Measurements from ENCODE around the gene PTBP3.
"Not testable (repeated sequence)": the region's sequence is repeated elsewhere in the genome, so short reads cannot be mapped to it uniquely, and the experiment has no call there.

The PTBP3 gene

DNA sequence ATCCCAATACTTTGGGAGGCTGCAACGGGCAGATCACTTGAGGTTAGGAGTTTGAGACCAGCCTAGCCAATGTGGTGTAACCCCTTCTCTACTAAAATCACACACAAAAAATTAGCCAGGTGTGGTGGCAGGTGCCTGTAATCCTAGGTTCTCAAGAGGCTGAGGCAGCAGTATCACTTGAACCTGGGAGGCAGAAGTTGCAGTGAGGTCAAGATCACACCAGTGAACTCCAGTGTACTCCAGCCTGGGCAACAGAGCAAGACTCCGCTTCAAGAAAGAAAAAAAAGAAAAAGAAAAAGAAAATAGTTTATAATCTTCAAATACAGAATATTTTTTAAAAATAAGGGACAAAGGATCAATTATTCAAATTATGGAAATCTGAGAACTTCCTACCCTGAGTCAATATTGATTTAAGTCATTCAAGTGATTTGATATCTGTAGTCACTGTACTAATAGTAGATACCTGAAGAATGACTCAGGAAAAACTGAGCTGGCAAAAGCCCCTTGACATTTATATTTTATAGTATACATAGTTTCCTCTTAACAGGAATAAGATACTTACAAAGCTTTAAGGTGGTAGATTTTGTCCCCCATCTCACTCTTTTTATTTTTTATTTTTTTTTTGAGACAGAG, 61.8 kb downstream of the PTBP3 start:
- no peak for DNase-seq (ENCODE audit: low read depth, low spot score)

DNA sequence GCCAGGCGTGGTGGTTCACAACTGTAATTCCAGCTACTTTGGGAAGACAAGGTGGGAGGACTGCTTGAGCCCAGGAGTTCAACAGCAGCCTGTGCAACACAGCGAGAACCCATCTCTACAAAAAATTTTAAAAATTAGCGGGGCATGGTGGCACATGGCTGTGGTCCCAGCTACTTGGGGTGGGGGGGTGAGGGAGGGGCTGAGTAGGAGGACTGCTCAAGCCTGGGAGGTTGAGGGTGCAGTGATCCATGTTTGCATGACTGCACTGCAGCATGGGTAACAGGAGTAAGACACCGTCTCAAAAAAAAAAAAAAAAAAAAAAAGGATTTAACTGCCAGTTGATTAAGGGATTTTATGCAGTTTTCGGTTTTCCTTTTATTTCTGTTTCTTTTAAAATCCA, 65.0 kb downstream of the PTBP3 start:
- DNase-seq (ENCODE audit: low read depth, low spot score): no peak

DNA sequence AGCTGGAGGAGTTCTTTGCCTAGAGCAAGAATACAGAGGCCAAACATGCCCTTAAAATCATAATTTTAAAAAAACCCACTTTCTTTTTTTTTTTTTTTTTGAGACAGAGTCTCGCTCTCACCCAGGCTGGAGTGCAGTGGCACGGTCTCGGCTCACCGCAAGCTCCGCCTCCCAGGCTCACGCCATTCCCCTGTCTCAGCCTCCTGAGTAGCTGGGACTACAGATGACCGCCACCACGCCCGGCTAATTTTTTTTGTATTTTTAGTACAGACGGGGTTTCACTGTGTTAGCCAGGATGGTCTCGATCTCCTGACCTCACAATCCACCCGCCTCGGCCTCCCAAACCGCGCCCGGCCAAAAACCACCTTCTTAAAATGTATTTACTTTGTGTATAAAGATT, 66.3 kb downstream of the PTBP3 start:
- DNase-seq (ENCODE audit: low read depth, low spot score): not testable (repeated sequence)

DNA sequence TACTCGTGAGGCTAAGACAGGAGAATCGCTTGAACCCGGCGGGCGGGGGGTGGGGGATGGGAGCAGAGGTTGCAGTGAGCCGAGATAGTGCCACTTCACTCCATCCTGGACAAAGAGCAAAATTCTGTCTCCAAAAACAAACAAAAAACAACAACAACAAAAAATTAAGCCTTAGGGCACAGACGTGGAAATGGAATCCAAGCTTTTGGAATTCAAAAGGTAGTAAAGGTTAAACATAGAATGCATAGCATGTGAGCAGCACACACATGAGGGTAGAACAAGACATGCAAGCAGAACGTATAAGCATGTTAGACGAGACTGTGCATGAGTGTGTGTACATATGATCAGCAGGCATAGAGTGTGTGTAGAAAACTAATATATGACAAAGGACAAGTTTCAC, 68.0 kb downstream of the PTBP3 start:
- DNase-seq (ENCODE audit: low read depth, low spot score): no peak

DNA sequence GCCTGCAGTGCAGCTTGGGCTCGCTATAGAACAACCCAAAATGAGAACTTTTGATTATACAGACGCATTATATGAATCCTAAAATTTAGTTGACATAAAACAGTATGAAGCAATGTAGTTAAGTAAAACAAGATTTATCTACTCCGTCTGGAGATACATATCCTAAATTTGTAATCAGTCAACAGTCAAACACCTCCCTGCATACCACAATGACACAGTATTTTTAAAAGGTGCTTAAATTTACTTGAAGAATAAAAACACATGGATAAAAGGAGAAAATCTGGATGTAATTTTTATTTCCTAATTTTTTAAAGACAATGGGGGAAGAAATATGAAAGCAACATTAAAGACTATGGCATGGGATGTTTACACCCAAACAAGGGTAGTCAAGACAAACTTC, 70.8 kb downstream of the PTBP3 start:
- no peak for DNase-seq (ENCODE audit: low read depth, low spot score)

DNA sequence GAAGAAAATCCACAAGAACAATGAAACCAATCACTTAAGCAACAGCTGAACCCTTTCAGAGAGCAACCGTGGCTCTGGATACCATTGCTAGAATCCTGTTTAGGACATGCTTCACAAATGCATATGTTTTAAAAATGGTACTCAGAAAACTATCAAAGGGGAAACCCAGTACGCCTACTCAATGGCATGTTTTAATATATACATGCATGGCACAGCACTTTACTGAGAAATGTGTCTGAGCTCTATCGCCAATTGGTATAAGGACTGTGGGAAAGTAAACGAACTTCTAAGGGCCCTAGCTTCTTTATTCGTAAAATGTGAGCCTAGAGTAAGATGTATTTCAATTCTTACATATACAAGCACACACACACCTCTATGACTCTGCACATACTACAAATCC, 72.3 kb downstream of the PTBP3 start:
- no peak for DNase-seq (ENCODE audit: low read depth, low spot score)

DNA sequence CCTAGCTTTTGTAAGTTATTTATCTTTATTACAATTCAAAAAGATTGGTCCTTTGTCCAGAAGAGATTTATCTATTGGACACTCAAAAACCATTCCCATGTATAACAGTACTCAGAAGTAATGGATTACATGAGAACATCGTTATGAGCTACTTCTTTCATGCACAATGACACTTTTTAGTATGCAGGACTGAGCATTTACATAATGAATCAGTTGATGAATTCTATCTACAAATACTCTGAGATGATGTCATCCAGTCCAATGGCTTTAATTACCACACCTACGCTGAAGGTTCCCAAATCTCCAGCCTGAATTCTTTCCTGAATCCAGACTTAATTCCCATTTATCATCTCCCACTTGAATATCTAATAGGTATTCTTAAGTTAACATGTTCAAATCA, 75.3 kb downstream of the PTBP3 start:
- no peak for DNase-seq (ENCODE audit: low read depth, low spot score)

DNA sequence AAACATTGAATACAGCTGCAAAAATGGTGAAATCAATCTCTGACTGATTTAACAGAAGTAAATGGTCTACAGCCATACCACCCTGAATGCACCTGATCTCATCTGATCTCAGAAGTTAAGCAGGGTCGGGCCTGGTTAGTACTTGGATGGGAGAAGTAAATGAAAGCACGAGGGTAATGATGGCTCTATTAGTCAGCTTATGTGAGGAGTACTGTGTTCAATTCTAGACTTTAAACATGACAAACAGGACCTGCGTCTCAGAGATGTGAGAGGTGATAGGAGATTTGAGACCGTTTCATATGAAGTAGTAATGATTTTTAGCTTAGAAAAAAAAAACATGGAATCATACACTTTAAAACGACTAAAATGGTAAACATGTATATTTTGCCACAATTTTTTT, 81.2 kb downstream of the PTBP3 start:
- DNase-seq (ENCODE audit: low read depth, low spot score): no peak

DNA sequence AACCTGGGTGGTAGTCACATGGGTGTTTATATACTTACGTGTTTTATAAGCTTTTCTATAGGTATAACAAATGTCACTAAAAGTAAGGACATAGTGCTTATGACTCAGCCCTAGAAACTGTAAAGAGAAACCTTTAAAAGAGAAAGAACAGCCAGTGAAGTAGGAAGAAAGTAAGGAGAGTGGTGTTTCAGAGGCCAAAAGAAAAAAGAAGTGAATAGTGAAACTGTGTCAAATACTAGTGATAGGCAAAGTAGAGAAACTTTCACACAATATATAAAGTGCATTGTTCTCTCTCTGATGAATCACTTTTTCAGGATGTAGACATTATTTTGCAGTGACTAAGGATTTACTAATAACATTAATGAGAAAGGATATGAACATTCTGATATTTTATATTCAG, 84.1 kb downstream of the PTBP3 start:
- DNase-seq (ENCODE audit: low read depth, low spot score): no peak

DNA sequence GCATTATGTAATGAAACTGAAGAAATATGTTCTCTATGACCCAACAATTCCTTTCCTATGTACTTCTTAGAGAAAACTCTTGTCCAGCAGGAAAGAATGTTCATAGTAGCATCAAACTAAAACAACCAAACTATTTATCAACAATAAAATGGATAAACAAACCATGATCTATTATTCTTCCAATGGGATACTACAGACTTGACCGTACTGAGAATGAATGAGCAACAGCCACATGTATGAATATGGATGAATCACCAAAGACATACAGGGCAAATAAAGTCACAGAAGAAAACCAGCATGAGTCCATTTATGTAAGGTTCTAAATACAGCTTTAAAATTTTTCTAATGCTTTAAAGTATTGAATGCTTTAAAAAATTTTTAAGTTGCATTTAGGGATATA, 84.7 kb downstream of the PTBP3 start:
- peak; percentile 3 for DNase-seq (ENCODE audit: low read depth, low spot score)

DNA sequence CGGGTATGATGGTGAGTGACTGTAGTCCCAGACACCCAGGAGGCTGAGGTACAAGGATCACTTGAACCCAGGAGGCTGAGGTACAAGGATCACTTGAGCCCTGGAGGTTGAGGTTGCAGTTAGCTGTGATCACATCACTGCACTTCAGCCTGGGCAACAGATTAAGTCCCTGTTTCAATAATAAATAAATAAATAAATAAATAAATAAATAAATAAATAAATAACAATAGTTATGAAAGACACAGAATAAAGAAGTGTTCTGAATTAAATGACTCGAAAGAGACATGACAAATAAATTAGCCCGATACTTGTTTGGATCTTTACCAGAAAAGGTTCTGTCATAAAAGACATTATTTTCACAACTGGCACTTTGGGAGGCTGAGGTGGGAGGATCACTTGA, 86.3 kb downstream of the PTBP3 start:
- DNase-seq (ENCODE audit: low read depth, low spot score): no peak

DNA sequence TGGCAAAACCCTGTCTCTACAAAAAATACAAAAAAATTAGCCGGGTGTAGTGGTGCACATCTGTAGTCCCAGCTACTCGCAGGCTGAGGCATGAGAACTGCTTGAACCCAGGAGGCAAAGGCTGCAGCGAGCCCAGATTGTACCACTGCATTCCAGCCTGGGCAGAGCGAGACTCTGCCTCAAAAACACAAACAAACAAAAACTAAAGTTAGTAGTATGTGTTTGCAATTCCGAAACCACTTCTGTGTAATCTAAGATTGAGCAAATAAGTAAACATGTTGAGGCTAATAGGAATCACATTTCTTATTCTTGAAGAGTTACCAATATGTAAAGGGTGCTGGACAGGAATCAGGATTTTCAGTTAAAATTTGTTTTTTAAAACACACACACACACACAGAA, 88.3 kb downstream of the PTBP3 start:
- DNase-seq (ENCODE audit: low read depth, low spot score): no peak

DNA sequence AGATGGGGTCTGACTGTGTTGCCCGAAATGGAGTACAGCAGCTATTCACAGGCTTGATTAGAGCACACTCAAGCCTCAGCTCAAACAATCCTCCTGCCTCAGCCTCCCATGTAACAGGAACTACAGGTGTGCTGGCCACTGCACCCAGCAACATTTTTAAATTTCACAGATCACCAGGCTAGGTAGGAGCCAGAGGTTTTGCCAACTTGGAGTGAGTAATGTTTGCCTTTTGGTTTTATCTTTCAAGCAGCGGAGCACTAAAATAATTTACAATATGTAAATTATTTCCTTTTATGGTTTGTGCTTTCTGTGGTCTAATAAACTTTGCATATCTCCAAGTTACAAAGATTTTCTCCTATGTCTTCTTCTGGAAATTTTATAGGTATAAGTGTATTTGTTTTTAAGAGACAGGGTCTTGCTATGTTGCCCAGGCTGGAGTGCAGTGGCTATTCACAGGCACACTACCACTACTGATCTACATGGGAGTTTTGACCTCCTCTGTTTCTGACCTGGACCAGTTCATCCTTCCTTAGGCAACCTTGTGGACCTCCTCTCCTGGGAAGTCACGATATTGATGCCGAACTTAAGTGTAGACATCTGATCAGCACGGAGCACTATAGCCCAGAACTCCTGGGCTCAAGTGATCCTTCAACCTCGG, 91.1 kb downstream of the PTBP3 start:
- no peak for DNase-seq (ENCODE audit: low read depth, low spot score)

DNA sequence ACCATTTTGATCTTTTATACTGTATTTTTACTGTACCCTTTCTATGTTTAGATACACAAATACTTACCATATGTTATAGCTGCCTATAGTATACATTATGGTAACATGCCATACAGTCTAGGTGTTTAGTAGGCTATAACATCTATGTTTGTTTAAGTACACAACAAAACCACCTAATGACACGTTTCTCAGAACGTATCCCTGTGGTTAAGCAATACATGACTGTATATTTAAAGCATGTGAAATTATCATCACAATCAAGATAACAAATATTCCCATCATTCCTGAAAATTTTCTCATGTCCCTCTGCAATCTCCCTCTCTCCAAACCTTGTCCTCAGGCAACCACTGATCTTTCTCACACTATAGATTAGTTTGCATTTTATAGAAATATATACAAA, 91.9 kb downstream of the PTBP3 start:
- no peak for DNase-seq (ENCODE audit: low read depth, low spot score)

DNA sequence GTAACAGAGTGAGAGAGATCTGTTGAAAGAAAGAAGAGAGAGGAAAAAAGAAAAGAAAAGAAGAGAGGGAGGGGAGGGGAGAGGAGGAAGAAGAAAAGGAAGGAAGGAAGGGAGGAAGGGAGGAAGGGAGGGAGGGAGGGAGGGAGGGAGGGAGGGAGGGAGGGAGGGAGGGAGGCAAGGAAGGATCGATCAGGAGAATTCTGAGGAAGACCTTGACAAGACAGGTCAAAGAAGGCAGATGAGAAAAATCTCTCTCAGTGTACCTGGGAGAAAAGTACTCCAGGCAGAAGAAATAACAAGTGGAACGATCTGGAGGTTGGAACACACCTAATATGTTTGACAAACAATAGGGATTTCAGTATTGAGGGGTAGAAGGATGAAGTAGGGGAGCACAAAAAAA, 93.7 kb downstream of the PTBP3 start:
- no peak for DNase-seq (ENCODE audit: low read depth, low spot score)

DNA sequence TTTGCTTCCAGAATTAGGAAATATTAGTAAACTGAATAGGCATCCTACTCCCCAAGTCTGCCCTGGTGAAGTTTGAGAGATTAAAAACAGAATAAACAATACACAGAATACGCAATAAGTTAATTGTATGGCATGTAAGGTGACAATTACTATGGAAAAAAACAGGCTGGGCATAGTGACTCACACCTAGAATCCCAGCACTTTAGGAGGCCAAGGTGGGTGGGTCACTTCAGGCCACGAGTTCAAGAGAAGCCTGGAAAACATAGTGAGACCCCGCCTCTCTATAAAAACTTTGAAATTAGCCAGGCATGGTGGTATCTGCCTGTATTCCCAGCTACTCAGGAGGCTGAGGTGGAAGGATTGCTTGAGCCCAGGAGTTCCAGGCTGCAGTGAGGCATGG, 94.1 kb downstream of the PTBP3 start:
- DNase-seq (ENCODE audit: low read depth, low spot score): no peak

DNA sequence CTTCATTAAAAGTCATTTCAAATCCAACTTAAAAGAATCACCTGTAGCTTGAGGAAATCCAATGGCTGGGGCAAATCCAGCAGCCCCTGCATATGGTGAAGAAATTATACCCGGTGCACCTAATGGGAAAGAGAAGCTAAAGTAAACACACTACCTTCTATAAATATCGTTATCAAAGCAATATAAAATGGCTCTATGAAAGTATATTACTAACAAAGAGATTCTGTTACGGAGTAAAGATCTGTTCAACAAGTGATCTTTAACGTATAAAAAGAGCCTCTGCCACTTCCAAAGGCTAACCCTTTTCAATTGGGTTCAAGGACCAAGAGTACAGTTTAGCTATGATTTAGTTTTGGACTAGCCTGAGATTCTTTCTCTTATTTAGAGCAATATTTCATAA, 98.6 kb downstream of the PTBP3 start:
- no peak for DNase-seq (ENCODE audit: low read depth, low spot score)

DNA sequence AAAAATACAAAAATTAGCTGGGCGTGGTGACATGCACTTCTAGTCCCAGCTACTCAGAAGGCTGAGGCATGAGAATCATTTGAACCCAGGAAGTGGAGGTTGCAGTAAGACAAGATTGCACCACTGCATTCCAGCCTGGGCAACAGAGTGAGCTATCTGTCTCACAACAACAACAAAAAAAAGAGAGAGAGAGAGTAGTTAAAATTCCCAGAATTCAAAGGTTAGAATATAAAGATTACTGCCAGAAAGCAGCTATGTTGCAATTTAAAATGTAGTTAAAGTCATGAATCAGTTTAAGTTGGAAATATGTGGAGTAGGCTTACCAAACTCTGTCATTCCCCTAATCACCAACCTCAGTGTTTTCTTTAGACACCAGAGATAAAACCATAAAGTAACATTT, 99.7 kb downstream of the PTBP3 start:
- no peak for DNase-seq (ENCODE audit: low read depth, low spot score)

DNA sequence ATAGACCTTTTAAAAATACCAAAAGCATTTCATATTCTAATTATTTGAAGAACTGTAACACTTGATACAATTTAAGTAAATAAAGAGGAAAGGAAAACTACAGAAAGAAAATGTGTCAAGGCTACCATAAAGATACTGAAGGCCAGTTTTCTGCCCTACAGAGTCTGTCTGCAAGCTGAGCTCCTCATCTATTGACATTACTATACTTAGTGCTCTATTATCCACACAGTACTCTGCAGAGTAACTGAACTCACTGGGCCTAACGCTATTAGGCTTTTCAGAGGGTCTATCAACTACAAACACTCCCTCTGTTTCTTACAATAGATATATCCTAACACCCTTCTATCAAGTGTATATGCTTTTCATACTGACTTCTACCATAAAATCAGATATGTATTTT, 101.2 kb downstream of the PTBP3 start:
- DNase-seq (ENCODE audit: low read depth, low spot score): no peak

DNA sequence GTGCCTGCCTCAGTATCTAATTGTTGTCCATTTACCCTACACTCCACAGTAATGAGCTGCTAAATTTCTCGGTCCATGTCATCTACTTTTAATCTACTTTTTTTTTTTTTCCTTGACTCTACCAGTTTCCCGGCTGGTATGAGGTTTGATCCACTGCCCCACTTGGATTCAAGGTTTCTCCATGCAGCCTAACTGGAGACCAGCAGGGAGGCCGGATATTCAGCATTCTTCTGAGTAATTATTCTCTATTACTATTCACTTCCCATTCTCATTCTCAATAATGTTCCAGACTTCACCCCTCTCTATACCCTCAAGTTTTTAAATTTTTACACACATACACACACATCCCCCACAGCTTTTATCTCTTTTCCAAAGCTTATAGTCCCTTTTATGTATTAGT, 107.3 kb downstream of the PTBP3 start:
- no peak for DNase-seq (ENCODE audit: low read depth, low spot score)

DNA sequence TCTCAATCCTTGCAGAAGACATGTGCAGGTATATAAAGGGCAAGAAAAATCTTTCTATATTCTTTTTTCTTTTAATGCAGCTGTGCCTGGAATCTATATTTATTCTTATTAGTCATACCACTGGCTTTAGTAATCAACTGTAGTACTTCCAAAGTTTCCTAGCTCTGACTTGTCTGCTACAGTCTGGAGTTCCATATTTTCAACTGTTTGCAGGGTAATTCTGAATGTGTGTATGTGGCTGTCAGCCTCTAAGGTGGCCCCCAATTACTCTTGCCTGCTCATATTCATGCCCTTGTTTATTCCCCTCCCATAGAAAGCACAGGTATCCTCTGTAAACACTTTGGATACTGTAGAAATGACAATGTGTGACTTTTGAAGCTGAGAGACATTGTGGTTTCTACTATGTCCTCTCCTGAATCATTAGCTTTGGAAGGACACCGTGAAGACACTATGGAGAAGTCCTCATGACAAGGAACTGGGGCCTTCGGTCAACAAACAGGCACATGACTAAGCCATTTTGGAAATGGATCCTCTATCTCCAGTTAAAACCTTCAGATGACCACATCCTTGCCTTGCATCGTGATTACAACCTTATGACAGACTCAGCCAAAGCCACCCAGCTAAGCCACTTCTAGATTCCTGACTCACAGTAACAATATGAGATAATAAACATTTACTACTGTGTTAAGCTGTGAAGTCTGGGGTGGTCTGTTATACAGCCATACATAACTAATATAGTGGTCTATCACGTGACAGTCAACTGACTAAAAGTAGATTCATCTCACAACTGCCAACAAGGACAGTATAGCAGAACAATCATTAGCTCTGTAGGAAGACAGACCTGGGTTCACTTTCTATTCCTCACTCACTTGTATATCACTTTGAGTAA, 108.8 kb downstream of the PTBP3 start:
- no peak for DNase-seq (ENCODE audit: low read depth, low spot score)

DNA sequence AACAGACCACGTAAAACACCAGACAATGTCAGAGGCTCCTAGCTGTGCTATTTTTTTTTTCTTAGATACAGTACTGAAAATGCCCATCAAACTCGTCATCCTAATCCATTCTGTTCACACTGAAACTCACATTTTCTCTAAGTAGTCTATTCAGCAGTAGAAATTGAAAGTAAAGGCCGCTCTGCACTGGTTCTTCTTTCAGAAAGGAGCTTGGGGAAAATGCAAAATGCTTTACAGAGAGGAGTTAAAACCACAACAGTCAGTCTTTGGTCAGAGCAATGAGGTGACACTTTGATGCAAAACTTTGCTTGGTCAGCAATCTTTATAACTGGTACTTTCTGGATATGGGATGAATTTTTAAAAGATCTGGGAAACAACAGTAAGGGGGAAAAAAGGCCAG, 114.5 kb downstream of the PTBP3 start:
- no peak for DNase-seq (ENCODE audit: low read depth, low spot score)

DNA sequence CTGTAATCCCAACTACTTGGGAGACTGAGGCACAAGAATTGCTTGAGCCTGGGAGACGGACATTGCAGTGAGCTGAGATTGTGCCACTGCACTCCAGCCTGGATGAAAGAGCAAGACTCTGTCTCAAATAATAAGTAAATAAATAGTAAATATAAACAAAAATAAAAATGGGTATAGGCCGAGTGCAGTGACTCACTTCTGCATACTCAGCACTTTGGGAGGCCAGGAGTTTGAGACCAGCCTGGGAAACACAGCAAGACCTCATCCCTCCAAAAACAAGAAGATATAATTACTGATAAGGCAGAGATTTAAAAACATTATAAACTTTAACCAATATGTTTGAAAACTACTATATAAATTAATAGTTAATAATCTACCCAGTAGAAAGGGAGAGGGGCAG, 120.5 kb downstream of the PTBP3 start:
- no peak for DNase-seq (ENCODE audit: low read depth, low spot score)
